ENCODE results near the gene HSD17B12.

DNA sequence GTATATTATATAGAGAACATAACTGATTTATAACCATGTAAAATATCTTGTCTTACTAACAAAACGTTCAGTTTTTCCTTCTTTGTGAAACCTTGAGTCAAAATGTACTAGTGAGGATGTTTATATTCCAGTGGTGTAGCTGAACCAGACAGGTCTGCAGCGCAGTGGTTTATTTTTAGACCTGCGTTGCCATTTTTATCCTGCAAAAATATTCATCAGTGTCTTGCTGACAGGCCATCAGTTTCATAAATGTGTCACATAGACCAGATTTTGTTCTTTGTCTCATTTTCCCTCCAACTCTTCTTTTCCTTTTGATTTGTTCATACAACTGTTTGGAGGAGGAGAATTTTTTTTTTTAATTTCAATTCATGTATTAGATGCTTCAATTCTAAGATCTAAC, 43.1 kb downstream of the HSD17B12 start:
- TF ChIP-seq, protein P1, sequence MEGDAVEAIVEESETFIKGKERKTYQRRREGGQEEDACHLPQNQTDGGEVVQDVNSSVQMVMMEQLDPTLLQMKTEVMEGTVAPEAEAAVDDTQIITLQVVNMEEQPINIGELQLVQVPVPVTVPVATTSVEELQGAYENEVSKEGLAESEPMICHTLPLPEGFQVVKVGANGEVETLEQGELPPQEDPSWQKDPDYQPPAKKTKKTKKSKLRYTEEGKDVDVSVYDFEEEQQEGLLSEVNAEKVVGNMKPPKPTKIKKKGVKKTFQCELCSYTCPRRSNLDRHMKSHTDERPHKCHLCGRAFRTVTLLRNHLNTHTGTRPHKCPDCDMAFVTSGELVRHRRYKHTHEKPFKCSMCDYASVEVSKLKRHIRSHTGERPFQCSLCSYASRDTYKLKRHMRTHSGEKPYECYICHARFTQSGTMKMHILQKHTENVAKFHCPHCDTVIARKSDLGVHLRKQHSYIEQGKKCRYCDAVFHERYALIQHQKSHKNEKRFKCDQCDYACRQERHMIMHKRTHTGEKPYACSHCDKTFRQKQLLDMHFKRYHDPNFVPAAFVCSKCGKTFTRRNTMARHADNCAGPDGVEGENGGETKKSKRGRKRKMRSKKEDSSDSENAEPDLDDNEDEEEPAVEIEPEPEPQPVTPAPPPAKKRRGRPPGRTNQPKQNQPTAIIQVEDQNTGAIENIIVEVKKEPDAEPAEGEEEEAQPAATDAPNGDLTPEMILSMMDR (IDR thresholded peaks at IDR 0.05; ENCODE audit: poor library complexity) = no peak
- TF ChIP-seq EZH2 (IDR thresholded peaks at IDR 0.05; ENCODE audit: borderline replicate concordance) (no peak), EZH2phosphoT487 (IDR thresholded peaks at IDR 0.05; ENCODE audit: low read depth, severe bottlenecking, unreplicated experiment) (no peak)
